A673 (cell line): ENCODE data around the gene CCDC106.

Experiments used
- CTCF ChIP-seq: fragments of 300-800, 200-600 bp; sonication (generic); conservative IDR thresholded peaks from 2 replicates; pipeline ENCODE4 v1.5.1; 2017; ENCODE audit warnings: low read depth, mild to moderate bottlenecking, antibody characterized with exemption, low read length, moderate library complexity, mixed read lengths
- EZH2 ChIP-seq: fragments of 200-600 bp; sonication (generic); IDR thresholded peaks from 2 replicates; pipeline ENCODE4 v1.6.1; 2017; ENCODE audit warnings: borderline replicate concordance, low read depth, mild to moderate bottlenecking, mixed read lengths, antibody characterized with exemption, low read length; ENCODE audit not compliant: poor library complexity, severe bottlenecking

- TF ChIP-seq EZH2 (no peak), CTCF (no peak)
These were observed 42.9 kb downstream of the CCDC106 start for GRCh38 chr19:55690769-55691545.
